ENCODE data around the gene DACT3.

DACT3 gene, protein sequence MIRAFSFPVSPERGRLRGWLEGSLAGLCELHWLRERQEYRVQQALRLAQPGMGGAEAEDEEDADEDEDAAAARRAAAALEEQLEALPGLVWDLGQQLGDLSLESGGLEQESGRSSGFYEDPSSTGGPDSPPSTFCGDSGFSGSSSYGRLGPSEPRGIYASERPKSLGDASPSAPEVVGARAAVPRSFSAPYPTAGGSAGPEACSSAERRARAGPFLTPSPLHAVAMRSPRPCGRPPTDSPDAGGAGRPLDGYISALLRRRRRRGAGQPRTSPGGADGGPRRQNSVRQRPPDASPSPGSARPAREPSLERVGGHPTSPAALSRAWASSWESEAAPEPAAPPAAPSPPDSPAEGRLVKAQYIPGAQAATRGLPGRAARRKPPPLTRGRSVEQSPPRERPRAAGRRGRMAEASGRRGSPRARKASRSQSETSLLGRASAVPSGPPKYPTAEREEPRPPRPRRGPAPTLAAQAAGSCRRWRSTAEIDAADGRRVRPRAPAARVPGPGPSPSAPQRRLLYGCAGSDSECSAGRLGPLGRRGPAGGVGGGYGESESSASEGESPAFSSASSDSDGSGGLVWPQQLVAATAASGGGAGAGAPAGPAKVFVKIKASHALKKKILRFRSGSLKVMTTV

DNA sequence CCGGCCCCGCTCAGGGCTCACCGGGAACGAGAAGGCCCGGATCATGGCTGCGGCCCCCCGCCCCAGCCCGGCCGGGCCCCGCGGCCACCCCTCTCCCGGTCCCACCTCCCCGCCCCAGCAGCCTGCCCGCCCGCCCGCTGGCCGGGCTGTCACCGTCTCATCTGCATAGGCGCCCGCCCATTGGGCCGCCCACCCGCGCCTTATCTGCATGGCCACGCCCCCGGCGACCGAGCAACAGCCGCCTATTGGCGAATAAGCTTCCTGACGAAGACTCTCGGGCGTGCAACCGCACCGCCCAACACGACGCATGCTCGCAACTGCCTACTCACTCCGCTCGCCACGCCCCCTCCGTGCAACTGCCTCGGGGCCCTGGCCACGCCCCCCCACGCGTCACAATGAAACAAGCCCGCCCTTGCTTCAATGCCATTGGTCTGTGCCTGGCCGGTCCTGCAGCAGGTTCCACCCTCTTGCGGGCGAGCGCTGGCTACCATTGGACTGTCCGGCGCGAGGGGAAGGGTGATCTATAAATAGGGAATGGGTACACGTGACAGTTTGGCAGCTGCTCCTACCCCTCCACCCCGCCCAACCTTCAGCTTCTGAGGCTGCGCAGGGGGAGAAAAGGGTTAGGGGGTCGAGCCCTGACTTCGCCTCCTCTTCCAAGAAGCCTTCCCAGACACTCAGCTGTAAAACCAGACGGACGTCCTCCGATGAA, at the start of gene DACT3:
Gene DACT3, minus strand, starts transcription at position 163 of the 712 bp plus-strand sequence. Its CDS starts 118 bp downstream, at position 45.
- Mint-ChIP-seq H3K4me3 (peak within 1 kb of the TSS; percentile 93 to 99 (median 97)), H3K9me3 (no peaks in the 10 kb centered on the region), H3K27me3 (ENCODE audit: low read depth) (peaks cover 5% of the 10 kb centered on the region), H3K4me1 (peaks cover 20% of the 10 kb centered on the region), H3K36me3 (ENCODE audit: low read depth) (peaks cover 14% of the 10 kb centered on the region), H3K27ac (peak within 1 kb of the TSS; percentile 96 to 98 (median 98))
- TF ChIP-seq, protein P1, sequence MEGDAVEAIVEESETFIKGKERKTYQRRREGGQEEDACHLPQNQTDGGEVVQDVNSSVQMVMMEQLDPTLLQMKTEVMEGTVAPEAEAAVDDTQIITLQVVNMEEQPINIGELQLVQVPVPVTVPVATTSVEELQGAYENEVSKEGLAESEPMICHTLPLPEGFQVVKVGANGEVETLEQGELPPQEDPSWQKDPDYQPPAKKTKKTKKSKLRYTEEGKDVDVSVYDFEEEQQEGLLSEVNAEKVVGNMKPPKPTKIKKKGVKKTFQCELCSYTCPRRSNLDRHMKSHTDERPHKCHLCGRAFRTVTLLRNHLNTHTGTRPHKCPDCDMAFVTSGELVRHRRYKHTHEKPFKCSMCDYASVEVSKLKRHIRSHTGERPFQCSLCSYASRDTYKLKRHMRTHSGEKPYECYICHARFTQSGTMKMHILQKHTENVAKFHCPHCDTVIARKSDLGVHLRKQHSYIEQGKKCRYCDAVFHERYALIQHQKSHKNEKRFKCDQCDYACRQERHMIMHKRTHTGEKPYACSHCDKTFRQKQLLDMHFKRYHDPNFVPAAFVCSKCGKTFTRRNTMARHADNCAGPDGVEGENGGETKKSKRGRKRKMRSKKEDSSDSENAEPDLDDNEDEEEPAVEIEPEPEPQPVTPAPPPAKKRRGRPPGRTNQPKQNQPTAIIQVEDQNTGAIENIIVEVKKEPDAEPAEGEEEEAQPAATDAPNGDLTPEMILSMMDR (IDR thresholded peaks at IDR 0.05; ENCODE audit: unreplicated experiment in 3 of 3), result no peak

DNA sequence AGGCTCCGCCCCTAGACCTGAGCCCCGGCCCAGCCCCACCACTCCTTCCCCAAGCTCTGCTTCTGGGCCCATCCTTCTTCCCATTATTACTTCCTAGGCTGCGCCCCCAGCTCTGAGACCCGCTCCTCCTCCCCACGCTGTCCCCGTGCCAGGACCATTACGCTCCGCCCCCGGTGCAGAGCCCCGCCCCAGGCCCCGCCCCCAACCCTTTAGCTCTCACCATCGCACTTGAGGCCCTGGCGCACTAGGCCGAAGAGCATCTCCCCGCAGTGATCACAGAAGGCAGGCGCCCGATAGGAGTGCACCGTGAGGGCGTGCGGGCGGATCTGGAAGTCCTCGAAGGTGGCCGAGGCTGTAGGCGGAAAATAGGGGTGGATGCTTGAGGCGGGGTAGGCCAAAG, 49.7 kb upstream of the DACT3 start:
- TF ChIP-seq, protein P1 (IDR thresholded peaks at IDR 0.05; ENCODE audit: unreplicated experiment in 3 of 3), result no peak
- Mint-ChIP-seq H3K4me3 (no peak overlapping the region), H3K4me1 (peaks cover 6% of the 10 kb centered on the region), H3K9me3 (no peaks in the 10 kb centered on the region), H3K36me3 (ENCODE audit: low read depth) (peaks cover 32% of the 10 kb centered on the region), H3K27ac (no peak overlapping the region), H3K27me3 (ENCODE audit: low read depth) (no peaks in the 10 kb centered on the region)

DNA sequence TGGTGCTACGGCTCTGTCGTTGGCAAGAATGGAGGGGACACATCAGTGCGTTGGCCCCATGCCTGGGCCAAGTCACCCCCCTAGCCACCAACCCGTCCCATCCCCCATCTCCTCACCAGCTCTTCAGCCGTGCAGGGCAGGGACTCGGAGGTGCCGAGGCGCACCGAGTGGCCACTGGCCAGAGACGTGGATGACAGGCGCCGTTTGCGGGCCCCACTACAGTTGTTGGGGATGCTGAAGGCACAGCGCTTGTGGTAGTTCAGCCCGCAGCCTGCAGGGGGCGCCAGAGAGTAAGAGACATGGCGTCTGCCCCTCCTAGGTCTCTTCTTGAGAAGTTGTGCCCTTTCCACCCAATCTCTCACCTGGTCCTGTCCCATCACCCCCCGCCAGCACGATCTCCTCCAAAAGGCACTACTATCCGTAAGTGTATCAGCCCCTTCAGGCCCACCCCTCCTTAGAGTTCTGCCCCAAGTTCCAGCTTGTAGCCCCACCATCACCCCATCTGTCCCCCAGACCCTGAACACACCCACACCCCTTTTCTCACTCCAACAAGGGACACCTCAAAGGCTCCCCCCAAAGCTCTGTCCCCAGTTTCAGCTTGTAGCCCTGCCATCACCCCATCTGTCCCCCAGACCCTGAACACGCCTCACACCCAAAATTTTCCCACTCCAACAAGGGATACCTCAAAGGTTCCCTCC, 43.5 kb upstream of the DACT3 start:
- Mint-ChIP-seq H3K9me3 (no peaks in the 10 kb centered on the region), H3K4me3 (no peak overlapping the region), H3K36me3 (ENCODE audit: low read depth) (peaks cover 65% of the 10 kb centered on the region), H3K27ac (no peak overlapping the region), H3K27me3 (ENCODE audit: low read depth) (no peaks in the 10 kb centered on the region), H3K4me1 (no peaks in the 10 kb centered on the region)
- TF ChIP-seq, protein P1 (IDR thresholded peaks at IDR 0.05; ENCODE audit: unreplicated experiment in 3 of 3), result peak; percentile 81 to 86 (median 83)

DNA sequence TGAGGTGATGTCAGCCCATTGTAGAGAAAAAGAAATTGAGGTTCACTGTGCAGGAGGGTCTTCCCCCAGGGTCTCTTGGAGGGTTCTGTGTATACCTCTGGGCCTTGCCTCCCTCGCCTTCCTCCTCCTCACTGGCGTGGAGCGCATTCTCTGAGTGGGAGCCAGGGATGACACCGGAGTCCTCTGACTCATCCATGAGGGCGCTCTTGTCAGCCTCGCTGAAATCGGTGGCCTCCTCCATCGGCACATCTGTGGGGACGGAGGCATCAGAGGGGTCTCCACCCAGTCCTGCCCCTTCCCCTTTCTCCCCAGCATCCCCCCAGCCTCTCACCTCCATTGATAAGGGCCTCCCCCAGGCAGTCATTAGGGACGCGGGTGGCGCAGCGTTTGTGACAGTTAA, 39.7 kb upstream of the DACT3 start:
- Mint-ChIP-seq H3K36me3 (ENCODE audit: low read depth) (peaks cover 72% of the 10 kb centered on the region), H3K4me1 (no peaks in the 10 kb centered on the region), H3K27ac (no peak overlapping the region), H3K9me3 (no peaks in the 10 kb centered on the region), H3K4me3 (no peak overlapping the region), H3K27me3 (ENCODE audit: low read depth) (no peaks in the 10 kb centered on the region)
- TF ChIP-seq, protein P1 (IDR thresholded peaks at IDR 0.05; ENCODE audit: unreplicated experiment in 3 of 3), result no peak

DNA sequence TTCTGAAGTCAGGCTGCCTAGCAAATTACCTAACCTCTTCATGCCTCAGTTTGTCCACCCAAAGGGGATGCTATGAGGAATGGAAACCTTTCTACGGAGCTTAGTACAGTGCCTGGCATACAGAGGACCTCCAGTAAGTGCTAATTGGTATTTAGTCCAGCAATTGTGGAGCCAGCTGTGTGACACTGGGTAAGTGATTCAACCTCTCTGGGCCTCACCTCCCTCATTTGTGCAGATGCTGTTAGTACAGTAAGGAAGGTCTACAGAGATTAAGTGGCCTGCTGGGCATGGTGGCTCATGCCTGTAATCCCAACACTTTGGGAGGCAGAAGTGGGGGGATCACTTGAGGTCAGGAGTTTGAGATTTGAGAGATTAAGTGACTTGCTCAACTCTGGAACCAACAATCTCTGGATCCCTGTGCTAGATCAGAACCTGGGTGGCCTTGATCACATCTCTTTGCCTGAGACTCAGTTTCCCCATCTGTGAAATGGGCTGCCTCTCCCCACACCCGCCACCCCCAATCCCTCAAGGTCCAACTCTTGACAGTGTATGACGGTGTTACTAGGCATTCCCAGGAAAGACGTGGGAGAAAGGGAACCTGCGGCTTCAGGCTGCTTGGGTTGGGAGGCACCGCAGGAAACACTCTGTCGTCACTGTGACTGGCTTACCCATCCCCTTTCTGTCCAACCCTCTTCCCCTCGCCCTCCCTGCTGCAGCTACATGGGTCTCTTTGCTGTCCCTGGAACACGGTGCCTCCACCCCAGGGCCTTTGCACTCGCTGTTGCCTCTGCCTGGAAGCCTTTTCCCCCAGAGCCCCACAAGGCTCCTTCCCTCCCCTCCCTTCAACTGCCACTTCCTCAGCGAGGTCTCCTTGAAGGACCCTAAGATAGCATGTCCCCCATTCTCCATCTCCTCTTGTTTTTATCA, 37.7 kb upstream of the DACT3 start:
- TF ChIP-seq, protein P1 (IDR thresholded peaks at IDR 0.05; ENCODE audit: unreplicated experiment in 3 of 3), result no peak
- peaks cover 72% of the 10 kb centered on the region for H3K36me3 Mint-ChIP-seq (ENCODE audit: low read depth)
- no peaks in the 10 kb centered on the region for H3K9me3 Mint-ChIP-seq
- H3K27me3 Mint-ChIP-seq (ENCODE audit: low read depth), result no peaks in the 10 kb centered on the region
- peak overlapping the region in 1 of 3 experiments; percentile 46 for H3K4me3 Mint-ChIP-seq
- no peaks in the 10 kb centered on the region for H3K4me1 Mint-ChIP-seq
- H3K27ac Mint-ChIP-seq, result no peak overlapping the region
